Peyer's patch (tissue), 4 donors: Measurements from ENCODE around the gene STAM.
"Not testable (repeated sequence)": the region's sequence is repeated elsewhere in the genome, so short reads cannot be mapped to it uniquely, and the experiment has no call there.

Source experiments
- CTCF ChIP-seq, 6 experiments: fragments of 450-650 bp in 4 of 6; fragments of 200-600 bp in 2 of 6; sonication (generic) in 1 of 6; IDR thresholded peaks; one replicate each; pipeline ENCODE4 v1.5.1; 2017 to 2019; ENCODE audit warnings: antibody characterized with exemption in 6 of 6, mild to moderate bottlenecking in 3 of 6, moderate library complexity in 1 of 6
- POLR2A ChIP-seq, 2 donors: fragments of 450-650 bp; IDR thresholded peaks; one replicate each; pipeline ENCODE4 v1.5.1; 2017; ENCODE audit warnings: antibody characterized with exemption in 2 of 2, mild to moderate bottlenecking in 2 of 2, moderate library complexity in 2 of 2

GRCh38 chr10:17632590-17632989 lies 11.4 kb upstream of the STAM start:
- not testable (repeated sequence) for TF ChIP-seq CTCF, POLR2A (IDR thresholded peaks at IDR 0.05)
